Measurements from ENCODE around the gene KRT76.

The KRT76 gene

DNA sequence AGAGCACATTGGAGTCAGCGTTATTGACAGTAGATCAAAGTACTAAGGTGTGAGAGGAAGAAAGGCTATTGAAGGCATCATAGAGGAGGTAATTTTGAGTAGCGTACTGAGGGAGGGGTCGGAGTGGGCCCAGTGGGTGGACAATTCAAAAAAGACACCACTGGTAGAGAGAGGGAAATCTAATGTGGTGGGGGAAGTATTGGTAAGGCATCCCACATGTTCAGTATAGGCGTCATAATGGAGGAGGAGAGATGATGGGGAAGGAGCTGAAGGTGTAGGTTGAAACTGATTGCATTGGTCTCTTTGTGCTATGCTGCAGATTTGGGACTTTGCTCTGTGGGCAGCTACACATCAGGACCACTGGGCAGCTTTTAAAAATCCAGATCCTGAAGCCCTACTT lies 50.1 kb downstream of the KRT76 start:
- Mint-ChIP-seq H3K4me3 (no peak overlapping the region), H3K36me3 (no peaks in the 10 kb centered on the region), H3K4me1 (no peaks in the 10 kb centered on the region), H3K9me3 (no peaks in the 10 kb centered on the region), H3K27me3 (no peaks in the 10 kb centered on the region), H3K27ac (no peak overlapping the region)

DNA sequence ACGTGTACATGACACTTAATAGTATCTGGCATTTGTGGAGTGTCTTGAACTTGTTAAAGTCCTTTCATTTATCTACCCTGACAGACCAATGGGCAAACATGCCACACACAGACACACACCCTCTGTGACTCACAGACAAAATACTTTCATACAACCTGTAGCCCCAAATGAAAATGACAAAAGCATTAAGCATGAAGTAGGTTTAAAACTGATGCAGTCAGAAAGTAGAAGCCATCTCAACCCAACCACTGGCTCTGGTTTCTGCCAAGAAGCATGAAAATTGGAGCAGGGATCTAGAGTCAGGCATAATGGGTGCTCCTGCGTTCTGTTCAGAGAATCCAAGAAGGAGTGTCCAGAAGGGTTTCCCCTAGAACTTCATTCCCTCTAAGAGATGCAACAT lies 50.7 kb downstream of the KRT76 start:
- Mint-ChIP-seq H3K4me1 (no peaks in the 10 kb centered on the region), H3K9me3 (no peaks in the 10 kb centered on the region), H3K4me3 (no peak overlapping the region), H3K27me3 (no peaks in the 10 kb centered on the region), H3K27ac (no peak overlapping the region), H3K36me3 (no peaks in the 10 kb centered on the region)

- Mint-ChIP-seq H3K27ac (no peak overlapping the region), H3K4me3 (no peak overlapping the region), H3K9me3 (no peaks in the 10 kb centered on the region), H3K27me3 (no peaks in the 10 kb centered on the region), H3K4me1 (no peaks in the 10 kb centered on the region), H3K36me3 (no peaks in the 10 kb centered on the region)
Observed at GRCh38 chr12:52724384-52724783, 52.8 kb downstream of the KRT76 start.

GRCh38 chr12:52722680-52723079 lies 54.5 kb downstream of the KRT76 start:
- H3K4me1 Mint-ChIP-seq, result no peaks in the 10 kb centered on the region
- H3K27me3 Mint-ChIP-seq, result no peaks in the 10 kb centered on the region
- peak overlapping the region; percentile 19 for H3K27ac Mint-ChIP-seq
- no peaks in the 10 kb centered on the region for H3K36me3 Mint-ChIP-seq
- H3K9me3 Mint-ChIP-seq, result no peaks in the 10 kb centered on the region
- H3K4me3 Mint-ChIP-seq, result no peak overlapping the region

DNA sequence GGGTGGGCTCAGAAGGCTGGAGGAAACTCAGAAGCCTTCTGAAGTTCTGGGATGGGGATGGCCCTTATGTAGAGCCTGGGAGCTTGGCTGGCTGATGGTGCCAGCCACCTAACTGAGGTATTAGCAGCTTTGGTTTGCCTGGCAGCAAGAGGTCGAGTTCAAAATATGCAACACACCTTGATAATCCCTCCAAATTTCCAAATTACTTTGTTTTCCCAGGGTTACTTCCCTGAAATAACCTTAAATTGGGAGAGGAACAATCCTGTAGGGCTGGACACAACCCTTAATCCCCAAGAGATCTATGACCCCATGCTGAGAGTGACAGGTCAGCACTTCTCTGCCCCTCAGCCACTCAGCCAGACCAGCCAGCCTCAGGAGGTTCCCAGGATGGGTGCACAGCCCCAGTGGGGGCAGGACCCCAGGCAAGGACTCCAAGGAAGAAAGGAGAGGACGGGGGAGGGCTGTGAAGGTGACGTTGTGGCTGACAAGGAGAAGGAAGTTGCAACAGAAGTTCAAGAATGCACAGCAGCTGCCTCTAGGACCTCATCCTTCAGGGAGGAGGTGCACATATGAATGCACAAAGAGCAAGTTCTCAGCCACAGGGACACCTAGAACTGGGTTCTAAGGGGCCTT lies 55.2 kb downstream of the KRT76 start:
- Mint-ChIP-seq H3K9me3 (no peaks in the 10 kb centered on the region), H3K4me1 (no peaks in the 10 kb centered on the region), H3K4me3 (no peak overlapping the region), H3K36me3 (no peaks in the 10 kb centered on the region), H3K27ac (no peak overlapping the region), H3K27me3 (no peaks in the 10 kb centered on the region)

- H3K4me1 Mint-ChIP-seq, result no peaks in the 10 kb centered on the region
- no peak overlapping the region for H3K4me3 Mint-ChIP-seq
- no peak overlapping the region for H3K27ac Mint-ChIP-seq
- H3K27me3 Mint-ChIP-seq, result no peaks in the 10 kb centered on the region
- H3K9me3 Mint-ChIP-seq, result no peaks in the 10 kb centered on the region
- no peaks in the 10 kb centered on the region for H3K36me3 Mint-ChIP-seq
Observed at GRCh38 chr12:52720365-52720886, 56.7 kb downstream of the KRT76 start.
